B cell (primary cell): ENCODE data around the gene PSD4. TPM values are rescaled to one million over a fixed set of nuclear protein-coding genes. Genes with fewer than 3 reads are reported as not detected.

Experiments
- ATAC-seq: fragments of 200-7000 bp; cut with Tn5 transposase; one replicate; pipeline ENCODE4 v1.10.0; 2021; ENCODE audit warnings: low read depth, mild to moderate bottlenecking, moderate number of reproducible peaks, moderate library complexity
- CTCF ChIA-PET: fragments of 350-600 bp; sonication (Branson Sonifier 250); formaldehyde crosslinking; loops from one replicate; lab custom pipeline; 2021; ENCODE audit warnings: antibody characterized with exemption, inconsistent platforms; lab: Charles Lee
- POLR2A ChIA-PET: fragments of 350-600 bp; sonication (Branson Sonifier 250); formaldehyde crosslinking; loops from one replicate; lab custom pipeline; 2021; ENCODE audit warnings: antibody characterized with exemption; lab: Charles Lee
- DNase-seq: peaks from one replicate; pipeline ENCODE4 v3.0.0; 2013
- H2AFZ ChIP-seq: 2 replicates; pipeline ENCODE4 v1.6.1; 2012; ENCODE audit warnings: mild to moderate bottlenecking, low read depth, low read length; ENCODE audit not compliant: insufficient read depth, poor library complexity, severe bottlenecking
- H3K27ac ChIP-seq, 2 donors: 1 replicate in 1 of 2; 2 replicates in 1 of 2; pipeline ENCODE4 v1.5.1; 2012 to 2013; ENCODE audit warnings: low read length in 2 of 2, mild to moderate bottlenecking in 2 of 2, moderate library complexity in 1 of 2
- H3K27me3 ChIP-seq, 4 experiments: fragments of 200-600 bp in 1 of 4; sonication (generic) in 1 of 4; replicated peaks in 1 of 4; 1 replicate in 2 of 4; 2 replicates in 2 of 4; pipeline versions ENCODE4 v1.6.1 to v1.7.0; 2013 to 2016; ENCODE audit warnings: low read length in 3 of 4, mild to moderate bottlenecking in 2 of 4, mixed read lengths in 1 of 4, moderate library complexity in 1 of 4; ENCODE audit not compliant: insufficient read depth in 4 of 4, control insufficient read depth in 3 of 4; ENCODE audit errors: control extremely low read depth in 1 of 4
- H3K36me3 ChIP-seq, 2 experiments: replicated peaks in 1 of 2; 1 replicate in 1 of 2; 2 replicates in 1 of 2; pipeline versions ENCODE4 v1.6.1 to v1.7.1; 2013; ENCODE audit warnings: low read length in 1 of 2; ENCODE audit not compliant: insufficient read depth in 2 of 2, control insufficient read depth in 1 of 2; ENCODE audit errors: control extremely low read depth in 1 of 2, extremely low read depth in 1 of 2
- H3K4me1 ChIP-seq, 2 donors: fragments of 200-600 bp in 1 of 2; sonication (generic) in 1 of 2; 1 replicate in 1 of 2; 2 replicates in 1 of 2; pipeline versions ENCODE4 v1.5.1 to v1.6.1; 2013 to 2017; ENCODE audit warnings: low read length in 2 of 2; ENCODE audit not compliant: control insufficient read depth in 2 of 2, insufficient read depth in 2 of 2
- H3K4me2 ChIP-seq: replicated peaks from 2 replicates; pipeline ENCODE3; 2012; ENCODE audit warnings: mild to moderate bottlenecking, low read depth, low read length; ENCODE audit not compliant: poor library complexity, severe bottlenecking
- H3K4me3 ChIP-seq, 5 experiments: fragments of 200-600 bp in 1 of 5; sonication (generic) in 1 of 5; 1 replicate in 3 of 5; 2 replicates in 2 of 5; pipeline versions ENCODE4 v1.5.1 to v1.7.0; 2011 to 2016; ENCODE audit warnings: low read length in 4 of 5, mild to moderate bottlenecking in 4 of 5, low read depth in 2 of 5, control low read depth in 1 of 5, moderate library complexity in 1 of 5; ENCODE audit not compliant: insufficient read depth in 1 of 5; ENCODE audit errors: control extremely low read depth in 1 of 5, extremely low read depth in 1 of 5
- H3K79me2 ChIP-seq: fragments of 200-600 bp; sonication (generic); one replicate; pipeline ENCODE4 v1.6.0; 2016; ENCODE audit warnings: low read length; ENCODE audit not compliant: control insufficient read depth, insufficient read depth
- H3K9ac ChIP-seq: fragments of 200-600 bp; sonication (generic); 2 replicates; pipeline ENCODE4 v1.6.1; 2017; ENCODE audit warnings: mild to moderate bottlenecking, low read length, moderate library complexity
- H3K9me3 ChIP-seq, 3 donors: one replicate each; pipeline versions ENCODE4 v1.6.1 to v1.7.1; 2013; ENCODE audit warnings: low read length in 2 of 3; ENCODE audit not compliant: control insufficient read depth in 2 of 3, insufficient read depth in 1 of 3; ENCODE audit errors: control extremely low read depth in 1 of 3
- H4K20me1 ChIP-seq: 2 replicates; pipeline ENCODE4 v1.6.0; 2012; ENCODE audit warnings: mild to moderate bottlenecking, low read length; ENCODE audit not compliant: insufficient read depth, control insufficient read depth, poor library complexity, severe bottlenecking
- H3K27ac Mint-ChIP-seq: one replicate; pipeline ENCODE4 v1.8.0; 2021; ENCODE audit warnings: mixed read lengths
- H3K27me3 Mint-ChIP-seq: one replicate; pipeline ENCODE4 v1.8.0; 2021; ENCODE audit warnings: mixed read lengths
- H3K4me1 Mint-ChIP-seq: one replicate; pipeline ENCODE4 v1.8.0; 2021; ENCODE audit warnings: mixed read lengths
- H3K4me3 Mint-ChIP-seq: one replicate; pipeline ENCODE4 v1.8.0; 2021; ENCODE audit warnings: mixed read lengths
- H3K9me3 Mint-ChIP-seq: one replicate; pipeline ENCODE4 v1.8.0; 2022; ENCODE audit warnings: mixed read lengths; ENCODE audit not compliant: insufficient read depth
- CTCF ChIP-seq: fragments of 200-600 bp; IDR thresholded peaks from one replicate; pipeline ENCODE4 v1.8.0; 2022; ENCODE audit warnings: antibody characterized with exemption, mild to moderate bottlenecking
- EZH2 ChIP-seq: IDR thresholded peaks from 2 replicates; pipeline ENCODE4 v1.6.1; 2012; ENCODE audit warnings: borderline replicate concordance, low read depth, mild to moderate bottlenecking, moderate library complexity, low read length; ENCODE audit not compliant: insufficient read depth, poor library complexity, severe bottlenecking
- WGBS: methylation state at CpG from one replicate; pipeline ENCODE4 v1.1.5; 2013; ENCODE audit warnings: missing lambda C conversion rate; ENCODE audit not compliant: insufficient coverage; 5-methylcytosine and 5-hydroxymethylcytosine counted together
- intact Hi-C: fragments of 100-400 bp; cut with micrococcal nuclease; formaldehyde crosslinking; loops from one replicate; pipeline ENCODE4 v1.10.0; 2022
- polyA plus RNA-seq: library from polyadenylated mRNA; depleted of rRNA; stranded (reverse); fragments of >200 nt; gene quantifications from 2 replicates; pipeline ENCODE4 v1.2.3, GENCODE V29; 2012
- total RNA-seq, 2 donors: library from RNA; stranded (reverse); fragments of 120-200 nt in 1 of 2; gene quantifications; 1 replicate in 1 of 2; 2 replicates in 1 of 2; pipeline versions ENCODE4 v1.2.3 to v1.2.4, GENCODE V29; 2013 to 2022

The PSD4 gene
- total and polyA plus RNA-seq, 2 donors (not counting 1 experiment from before 2014, with no cell fraction given) = 87.1 to 203 TPM

GRCh38 chr2:113211226-113212105, 37.7 kb downstream of the PSD4 start:
- no peaks in the 10 kb centered on the region for H3K79me2 ChIP-seq
- peaks cover 0 to 13% (median 2%) of the 10 kb centered on the region in 4 experiments for H3K27me3 ChIP-seq
- intact Hi-C loops = no loop called here
- ATAC-seq = no peak
- WGBS = 89% methylated on average over 6 of the region's 13 CpGs
- H3K4me2 ChIP-seq = no peak overlapping the region
- Mint-ChIP-seq H3K4me3 (no peak overlapping the region), H3K27me3 (peaks cover 13% of the 10 kb centered on the region), H3K27ac (no peak overlapping the region), H3K9me3 (no peaks in the 10 kb centered on the region), H3K4me1 (no peaks in the 10 kb centered on the region)
- H3K36me3 ChIP-seq = no peaks in the 10 kb centered on the region
- H3K4me1 ChIP-seq = no peaks in the 10 kb centered on the region
- ChIA-PET POLR2A (no interaction called here), CTCF (interaction anchor here (0.9 to 1.3 kb wide), 5 partner anchors 10 to 75 kb away, joined by 3 to 4 read pairs (median 3); no protein-coding TSS in a partner anchor)
- H2AFZ ChIP-seq = no peak overlapping the region
- DNase-seq = no peak
- no peaks in the 10 kb centered on the region for H4K20me1 ChIP-seq
- H3K9me3 ChIP-seq = no peaks in the 10 kb centered on the region
- no peak overlapping the region for H3K27ac ChIP-seq
- TF ChIP-seq CTCF (no peak), EZH2 (no peak)
- no peak overlapping the region for H3K4me3 ChIP-seq
- H3K9ac ChIP-seq = no peak overlapping the region
